Thoracic aorta (tissue), 2 donors: ENCODE results near the gene LRRC7. TPM values are rescaled to one million over a fixed set of nuclear protein-coding genes. Genes with fewer than 3 reads are reported as not detected.

ENCODE experiments used
- ATAC-seq: fragments of 150-250 bp; one replicate; pipeline ENCODE4 v1.8.0; 2017; ENCODE audit warnings: low read depth; ENCODE audit not compliant: insufficient number of reproducible peaks, low FRiP score
- DNase-seq: peaks from one replicate; pipeline ENCODE4 v3.0.0-alpha.2; 2020; ENCODE audit warnings: low spot score
- H3K27ac ChIP-seq, 2 donors: fragments of 200-600 bp; sonication (generic); 1 replicate in 1 of 2; 2 replicates in 1 of 2; pipeline ENCODE4 v1.5.1; 2016; ENCODE audit warnings: mild to moderate bottlenecking in 2 of 2, moderate library complexity in 2 of 2
- H3K27me3 ChIP-seq: fragments of 200-600 bp; sonication (generic); replicated peaks from 2 replicates; pipeline ENCODE4 v1.6.0; 2016; ENCODE audit warnings: mild to moderate bottlenecking; ENCODE audit not compliant: insufficient read depth
- H3K36me3 ChIP-seq: fragments of 200-600 bp; sonication (generic); one replicate; pipeline ENCODE4 v1.5.1; 2016
- H3K4me1 ChIP-seq, 2 donors: fragments of 200-600 bp; sonication (generic); 1 replicate in 1 of 2; 2 replicates in 1 of 2; pipeline versions ENCODE4 v1.5.1 to v1.6.0; 2016; ENCODE audit warnings: low read depth in 2 of 2, mild to moderate bottlenecking in 1 of 2; ENCODE audit not compliant: control insufficient read depth in 1 of 2
- H3K4me3 ChIP-seq: fragments of 200-600 bp; sonication (generic); 2 replicates; pipeline ENCODE4 v1.5.1; 2016; ENCODE audit warnings: mild to moderate bottlenecking
- H3K9me3 ChIP-seq: fragments of 200-600 bp; sonication (generic); 2 replicates; pipeline ENCODE4 v1.5.1; 2016
- CTCF ChIP-seq: fragments of 200-600 bp; sonication (generic); IDR thresholded peaks from one replicate; pipeline ENCODE4 v1.5.1; 2019; ENCODE audit warnings: antibody characterized with exemption
- total RNA-seq, 2 donors: library from RNA; depleted of rRNA; stranded (reverse); fragments of >200 nt; gene quantifications; one replicate each; pipeline versions ENCODE4 v1.1.0 to v1.2.3, GENCODE V29; 2016

Gene LRRC7
- total RNA-seq, 2 donors from 2014 or later, result 0.14 to 0.35 TPM

GRCh38 chr1:69852706-69853105 lies 285.0 kb downstream of the LRRC7 start:
- no peaks in the 10 kb centered on the region for H3K36me3 ChIP-seq
- ATAC-seq (no peak), DNase-seq (no peak)
- no peak overlapping the region for H3K4me3 ChIP-seq
- no peak overlapping the region for H3K27ac ChIP-seq
- H3K27me3 ChIP-seq, result no peaks in the 10 kb centered on the region
- no peaks in the 10 kb centered on the region for H3K9me3 ChIP-seq
- TF ChIP-seq CTCF, result no peak
- H3K4me1 ChIP-seq, result no peaks in the 10 kb centered on the region

GRCh38 chr1:69858534-69858933 lies 290.8 kb downstream of the LRRC7 start:
- no peak for DNase-seq
- no peak for ATAC-seq
- Histone ChIP-seq H3K27me3 (no peaks in the 10 kb centered on the region), H3K4me3 (no peak overlapping the region), H3K9me3 (no peaks in the 10 kb centered on the region), H3K27ac (no peak overlapping the region), H3K36me3 (no peaks in the 10 kb centered on the region), H3K4me1 (no peaks in the 10 kb centered on the region)
- TF ChIP-seq CTCF, result no peak

- no peak for DNase-seq
- TF ChIP-seq CTCF, result no peak
- no peak overlapping the region for H3K4me3 ChIP-seq
- no peak overlapping the region for H3K27ac ChIP-seq
- no peaks in the 10 kb centered on the region for H3K27me3 ChIP-seq
- ATAC-seq, result no peak
- H3K4me1 ChIP-seq, result no peaks in the 10 kb centered on the region
- no peaks in the 10 kb centered on the region for H3K9me3 ChIP-seq
- no peaks in the 10 kb centered on the region for H3K36me3 ChIP-seq
These were observed 293.9 kb downstream of the LRRC7 start for GRCh38 chr1:69861641-69862040.

- H3K4me3 ChIP-seq, result no peak overlapping the region
- no peaks in the 10 kb centered on the region for H3K9me3 ChIP-seq
- no peak for TF ChIP-seq CTCF
- ATAC-seq (no peak), DNase-seq (no peak)
- H3K36me3 ChIP-seq, result no peaks in the 10 kb centered on the region
- H3K4me1 ChIP-seq, result no peaks in the 10 kb centered on the region
- no peaks in the 10 kb centered on the region for H3K27me3 ChIP-seq
- no peak overlapping the region for H3K27ac ChIP-seq
These were observed 295.2 kb downstream of the LRRC7 start for GRCh38 chr1:69862906-69863305.

- ATAC-seq (no peak), DNase-seq (no peak)
- no peak for TF ChIP-seq CTCF
- Histone ChIP-seq H3K9me3 (no peaks in the 10 kb centered on the region), H3K27ac (no peak overlapping the region), H3K4me1 (no peaks in the 10 kb centered on the region), H3K4me3 (no peak overlapping the region), H3K36me3 (no peaks in the 10 kb centered on the region), H3K27me3 (no peaks in the 10 kb centered on the region)
These were observed 296.0 kb downstream of the LRRC7 start for GRCh38 chr1:69863704-69864103.
